ENCODE measurements around the gene LARP1B. TPM values are rescaled to one million over a fixed set of nuclear protein-coding genes. Genes with fewer than 3 reads are reported as not detected.

Gene LARP1B
- total RNA-seq, 1 experiment from 2014 or later, result 42.9 TPM

DNA sequence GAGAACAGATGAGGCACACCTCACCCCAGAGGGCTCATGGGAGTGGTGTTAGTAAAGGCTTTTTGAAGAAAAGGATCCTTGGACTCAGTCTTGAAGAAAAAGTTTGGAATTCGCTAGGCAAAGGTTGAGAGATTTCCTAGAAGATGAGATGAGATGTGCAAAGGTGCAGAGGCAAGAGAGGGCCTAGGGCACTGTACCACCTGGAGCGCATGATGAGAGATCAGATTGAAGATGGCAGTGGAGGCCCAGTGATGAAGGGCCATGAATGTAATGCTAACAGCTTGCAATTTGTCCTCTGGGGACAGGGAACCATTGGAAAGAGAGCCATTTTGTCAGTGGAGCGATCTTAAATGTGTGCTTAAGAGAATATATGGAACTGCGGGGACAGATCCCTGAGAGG is 181.5 kb downstream of the LARP1B start:
- Histone ChIP-seq H2BK5ac (ENCODE audit: insufficient read length, low read length) (no peak overlapping the region), H2BK120ac (ENCODE audit: low read depth, low read length, poor library complexity, severe bottlenecking) (no peak overlapping the region), H3K4ac (ENCODE audit: low read depth, low read length) (no peak overlapping the region), H3K14ac (ENCODE audit: insufficient read depth, low read length) (no peak overlapping the region), H3K27ac (ENCODE audit: insufficient read length, low read depth, low read length) (no peak overlapping the region), H4K20me1 (ENCODE audit: control insufficient read depth, insufficient read depth, insufficient read length) (no peaks in the 10 kb centered on the region), H2BK12ac (ENCODE audit: insufficient read length, low read depth, low read length) (no peak overlapping the region), H4K91ac (ENCODE audit: insufficient read length, low read depth, low read length) (no peak overlapping the region), H3K23ac (ENCODE audit: insufficient read length, low read depth, low read length) (no peak overlapping the region), H2AK5ac (ENCODE audit: insufficient read length, low read length) (no peak overlapping the region), H3K23me2 (ENCODE audit: insufficient read length, low read depth, low read length, poor library complexity, severe bottlenecking) (no peaks in the 10 kb centered on the region), H3K27me3 (ENCODE audit: insufficient read depth, low read length) (no peaks in the 10 kb centered on the region), H2BK20ac (ENCODE audit: low read depth, low read length, poor library complexity, severe bottlenecking) (no peak overlapping the region), H3K18ac (ENCODE audit: insufficient read length, low read depth, low read length) (no peak overlapping the region), H2AFZ (ENCODE audit: low read length) (no peak overlapping the region), H3K9ac (ENCODE audit: extremely low read depth, insufficient read length, low read length) (no peak overlapping the region), H3K79me1 (ENCODE audit: insufficient read depth, low read depth, low read length, poor library complexity, severe bottlenecking) (no peaks in the 10 kb centered on the region), H4K8ac (replicated peaks; ENCODE audit: insufficient read length, low read depth, low read length) (no peak overlapping the region), H3T11ph (ENCODE audit: low read length) (no peak overlapping the region), H3K4me2 (ENCODE audit: insufficient read depth, insufficient read length, low read length) (no peak overlapping the region), H3K56ac (ENCODE audit: insufficient read length, low read depth, low read length) (no peak overlapping the region), H3K4me1 (ENCODE audit: insufficient read depth, low read length) (no peaks in the 10 kb centered on the region), H3K9me3 (ENCODE audit: control insufficient read depth, low read depth, low read length) (peaks cover under 1% of the 10 kb centered on the region), H2BK15ac (ENCODE audit: low read depth, low read length) (no peak overlapping the region), H3K79me2 (ENCODE audit: insufficient read depth, low read length) (no peaks in the 10 kb centered on the region), H4K5ac (ENCODE audit: insufficient read length, low read depth, low read length) (no peak overlapping the region)
- no CpG with 5 or more reads among the region's 4 CpGs for WGBS (ENCODE audit: extremely low coverage, insufficient read length, low lambda C conversion rate)
- Mint-ChIP-seq H3K27ac (no peak overlapping the region), H3K27me3 (ENCODE audit: low read depth) (no peaks in the 10 kb centered on the region; the same call in 1 of the 2 replicates), H3K9me3 (peaks cover 25 to 47% of the 10 kb centered on the region in 2 experiments), H3K4me1 (peaks cover 0 to 2% of the 10 kb centered on the region in 2 experiments; a peak in 2 of 4 replicates), H3K36me3 (ENCODE audit: insufficient read depth in 1 of 3, low read depth in 3 of 3) (peaks cover 13 to 27% (median 14%) of the 10 kb centered on the region in 3 experiments), H3K4me3 (no peak overlapping the region)
- DNase-seq, result no peak
- TF ChIP-seq, protein P1, sequence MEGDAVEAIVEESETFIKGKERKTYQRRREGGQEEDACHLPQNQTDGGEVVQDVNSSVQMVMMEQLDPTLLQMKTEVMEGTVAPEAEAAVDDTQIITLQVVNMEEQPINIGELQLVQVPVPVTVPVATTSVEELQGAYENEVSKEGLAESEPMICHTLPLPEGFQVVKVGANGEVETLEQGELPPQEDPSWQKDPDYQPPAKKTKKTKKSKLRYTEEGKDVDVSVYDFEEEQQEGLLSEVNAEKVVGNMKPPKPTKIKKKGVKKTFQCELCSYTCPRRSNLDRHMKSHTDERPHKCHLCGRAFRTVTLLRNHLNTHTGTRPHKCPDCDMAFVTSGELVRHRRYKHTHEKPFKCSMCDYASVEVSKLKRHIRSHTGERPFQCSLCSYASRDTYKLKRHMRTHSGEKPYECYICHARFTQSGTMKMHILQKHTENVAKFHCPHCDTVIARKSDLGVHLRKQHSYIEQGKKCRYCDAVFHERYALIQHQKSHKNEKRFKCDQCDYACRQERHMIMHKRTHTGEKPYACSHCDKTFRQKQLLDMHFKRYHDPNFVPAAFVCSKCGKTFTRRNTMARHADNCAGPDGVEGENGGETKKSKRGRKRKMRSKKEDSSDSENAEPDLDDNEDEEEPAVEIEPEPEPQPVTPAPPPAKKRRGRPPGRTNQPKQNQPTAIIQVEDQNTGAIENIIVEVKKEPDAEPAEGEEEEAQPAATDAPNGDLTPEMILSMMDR (conservative IDR thresholded peaks at IDR 0.05), result no peak

Measured in H9 (cell line).